ELR (cell line): ENCODE data around the gene PAQR9.

ENCODE experiments used
- DNase-seq: peaks from one replicate; pipeline ENCODE4 v3.0.0-alpha.2; 2015; ENCODE audit warnings: low read depth

PAQR9 gene

DNA sequence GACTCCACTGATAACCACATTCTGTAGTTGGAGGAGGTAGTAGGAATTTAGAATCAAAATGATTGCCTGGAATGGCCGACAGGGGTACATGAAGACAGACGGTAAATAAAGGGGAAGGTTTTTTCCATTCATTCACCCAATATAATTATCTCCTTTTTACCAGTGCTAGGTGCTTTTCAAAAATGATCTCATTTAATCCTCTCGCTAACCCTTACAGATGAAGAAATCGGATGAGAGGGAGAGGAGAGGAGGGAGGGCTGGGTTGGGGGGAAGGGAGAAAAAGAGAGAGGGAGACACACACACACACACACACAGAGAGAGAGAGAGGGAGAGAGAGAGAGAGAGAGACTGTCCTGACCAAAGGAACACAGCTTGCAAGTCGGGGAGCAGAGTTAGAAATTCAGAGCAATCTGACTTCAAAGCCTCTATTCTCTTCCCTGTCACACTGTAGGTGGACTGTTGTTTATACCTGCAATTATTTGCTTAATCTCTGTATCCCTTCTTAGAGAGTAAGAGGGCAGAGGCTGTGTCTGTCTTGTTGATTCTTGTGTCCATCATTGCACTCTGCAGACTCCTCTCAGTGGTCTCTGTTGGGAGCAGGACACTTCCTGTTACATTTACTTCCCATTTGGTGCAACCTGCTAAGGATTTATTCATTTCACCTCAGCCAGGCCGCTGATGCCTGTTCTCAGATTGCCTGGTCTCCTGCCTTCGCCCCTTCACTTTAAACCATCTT is 18.7 kb upstream of the PAQR9 start:
- DNase-seq: no peak

DNA sequence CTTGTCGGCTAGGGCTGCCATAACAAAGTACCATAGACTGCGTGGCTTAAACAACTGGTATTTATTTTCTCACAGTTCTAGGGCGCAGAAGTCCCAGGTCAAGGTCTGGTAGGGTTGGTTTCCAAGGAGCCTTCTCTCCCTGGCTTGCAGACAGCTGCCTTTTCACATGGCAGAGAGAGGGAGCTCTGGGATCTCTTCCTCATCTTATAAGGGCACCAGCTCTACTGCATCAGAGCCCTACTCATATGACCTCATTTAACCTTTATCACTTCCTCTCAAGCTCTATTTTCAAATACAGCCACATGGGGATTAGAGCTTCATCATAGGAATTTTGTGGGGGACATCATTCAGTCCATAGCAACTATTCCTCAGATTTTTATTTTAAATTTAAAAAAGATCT is 17.6 kb upstream of the PAQR9 start:
- peak; percentile 31 for DNase-seq

DNA sequence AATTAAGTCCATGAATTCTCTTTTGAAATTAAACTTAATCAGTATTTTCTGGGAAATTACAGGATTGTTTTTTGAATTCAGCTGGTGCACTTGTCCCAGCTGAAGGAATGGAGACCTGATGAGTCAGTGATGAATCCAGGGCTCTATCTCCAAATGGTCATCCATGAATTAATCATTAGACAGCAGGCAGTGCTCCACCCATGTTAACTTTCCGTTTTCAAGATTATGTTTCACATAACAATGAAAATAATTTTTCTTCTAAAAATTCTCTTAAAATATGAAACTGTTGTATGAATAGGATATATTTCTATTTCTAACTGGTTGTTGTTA is 13.9 kb upstream of the PAQR9 start:
- DNase-seq: peak; percentile 85

DNA sequence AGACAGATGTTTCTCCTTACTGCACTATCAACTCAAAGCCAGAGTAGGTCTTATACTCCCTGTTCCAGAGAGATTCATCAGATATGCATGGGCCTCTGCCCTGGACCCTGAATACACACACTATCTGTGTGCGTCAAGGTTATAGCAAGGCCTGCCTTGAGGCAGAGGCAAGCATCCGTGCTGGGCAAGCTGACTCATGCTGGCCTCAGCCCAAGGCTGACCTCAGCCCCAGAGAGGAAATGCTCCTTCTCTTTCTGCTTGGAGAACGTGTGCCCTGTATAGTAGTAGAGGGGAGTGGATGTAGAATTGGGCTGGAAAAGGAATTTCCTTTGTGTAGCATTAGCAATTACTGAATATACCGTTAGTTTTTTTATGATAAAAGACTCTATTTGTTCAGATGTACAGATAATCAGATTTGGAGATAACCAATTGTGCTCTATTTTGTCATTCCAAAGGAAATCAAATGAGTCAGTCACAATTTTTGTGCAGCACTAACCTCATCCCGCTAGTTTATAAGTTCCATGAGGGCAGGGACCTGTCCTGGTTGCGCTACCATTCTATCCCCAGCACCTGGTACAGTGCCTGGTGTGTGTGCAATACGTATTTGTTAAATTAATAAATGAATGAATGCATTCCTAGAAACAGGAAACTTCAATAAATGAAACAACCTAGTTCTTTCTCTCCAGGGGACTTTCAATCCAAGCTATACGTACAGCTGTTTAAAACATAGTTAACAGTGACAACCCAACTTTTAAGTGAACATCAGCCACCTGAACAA is 13.3 kb upstream of the PAQR9 start:
- peak; percentile 98 for DNase-seq

DNA sequence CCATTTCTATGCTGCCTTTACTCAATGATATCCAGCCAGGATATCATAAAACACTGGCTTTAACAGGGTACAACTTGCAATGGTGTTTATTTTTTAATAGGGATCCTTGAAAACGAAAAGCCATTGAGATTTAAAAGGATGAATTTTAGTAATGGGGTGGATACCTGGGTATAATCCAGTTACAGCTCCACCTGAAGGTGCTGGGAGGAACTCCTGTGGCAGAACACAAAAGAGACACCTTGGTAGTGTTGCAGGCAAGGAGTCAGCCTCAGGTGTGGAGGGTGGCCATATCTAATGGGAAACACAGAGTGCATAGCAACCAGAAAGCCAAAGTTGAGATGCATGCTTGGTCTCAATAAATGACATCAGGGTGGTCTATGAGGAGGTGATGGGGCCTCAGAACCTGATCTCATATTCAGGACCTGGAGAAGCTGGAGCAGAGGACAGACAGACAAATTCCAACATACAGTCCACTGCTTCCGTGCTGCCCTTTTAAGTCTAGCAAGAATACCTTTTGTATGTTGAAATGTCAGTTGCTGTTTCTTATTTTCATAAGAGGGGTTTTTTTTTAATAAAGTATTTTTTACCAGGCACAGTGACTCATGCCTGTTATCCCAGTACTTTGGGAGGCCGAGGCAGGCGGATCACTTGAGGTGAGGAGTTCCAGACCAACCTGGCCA is 12.0 kb upstream of the PAQR9 start:
- DNase-seq: no peak

DNA sequence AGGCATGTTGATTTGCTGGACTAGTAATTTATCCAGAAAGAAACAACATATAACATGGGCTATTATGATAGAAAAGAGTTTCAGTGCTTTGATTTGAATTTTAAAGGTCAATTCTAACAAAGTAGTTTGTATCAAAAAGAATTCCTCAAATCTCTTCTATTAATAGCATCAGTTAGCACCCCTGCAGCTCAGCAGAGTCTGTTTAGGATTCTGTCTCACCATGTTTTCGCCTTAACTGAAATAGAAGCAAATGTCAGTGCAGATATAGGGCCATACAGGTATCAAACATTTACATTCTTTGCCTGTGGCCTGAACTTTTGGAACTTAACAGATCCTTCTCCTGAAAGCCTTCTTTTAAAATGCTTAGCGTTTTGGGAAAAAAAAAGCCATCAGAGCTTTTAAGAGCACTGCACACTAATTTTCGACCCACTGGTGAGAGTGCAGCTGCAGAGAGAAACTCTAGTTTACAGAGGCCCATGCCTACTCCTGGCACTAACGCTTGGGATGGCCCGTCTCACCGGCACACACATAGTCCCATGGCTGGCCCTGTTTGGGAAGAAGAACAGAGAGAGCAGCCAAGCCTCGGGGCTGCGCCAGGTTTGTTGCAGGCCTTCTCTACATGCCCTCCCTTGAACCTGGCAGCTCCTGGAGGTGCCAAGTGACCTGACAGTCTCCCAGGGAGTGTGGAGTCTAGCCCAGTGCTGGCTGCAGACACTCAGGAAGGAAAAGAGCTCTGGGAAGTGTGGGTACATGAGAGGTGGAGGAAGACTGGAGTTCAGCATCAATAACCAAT is 9.9 kb upstream of the PAQR9 start:
- no peak for DNase-seq

DNA sequence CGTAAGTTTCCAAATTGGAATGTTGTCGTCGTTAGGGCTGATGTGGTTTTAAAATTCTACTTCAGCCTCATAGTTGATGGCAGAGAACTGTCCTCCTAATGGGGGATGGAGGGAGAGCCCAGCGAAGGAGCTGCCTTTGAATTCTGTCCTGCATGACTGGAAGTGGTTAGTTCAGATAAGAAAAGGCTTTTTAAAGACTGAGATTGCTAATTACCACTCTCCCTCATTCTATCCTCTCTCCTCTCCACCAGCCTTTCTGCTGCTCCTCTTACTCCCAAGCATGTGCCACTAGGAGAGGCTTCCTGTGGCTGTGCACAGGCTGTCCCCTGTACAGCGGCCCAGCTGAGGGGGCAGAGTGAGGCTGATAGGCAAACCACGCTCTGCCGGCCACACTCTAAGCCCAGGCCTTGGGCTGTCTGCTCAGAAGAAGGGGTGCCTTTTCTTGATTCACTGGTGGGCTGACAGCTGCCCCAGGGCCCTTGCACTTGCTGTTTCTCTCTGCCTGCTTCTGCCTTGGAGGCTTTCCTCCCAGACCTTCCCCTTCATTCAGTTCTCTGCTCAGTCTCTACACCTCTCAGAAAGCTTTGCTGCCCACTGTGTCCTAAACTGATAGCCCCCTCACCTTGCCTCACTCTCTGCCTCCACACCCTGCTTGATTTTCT is 8.7 kb upstream of the PAQR9 start:
- no peak for DNase-seq

DNA sequence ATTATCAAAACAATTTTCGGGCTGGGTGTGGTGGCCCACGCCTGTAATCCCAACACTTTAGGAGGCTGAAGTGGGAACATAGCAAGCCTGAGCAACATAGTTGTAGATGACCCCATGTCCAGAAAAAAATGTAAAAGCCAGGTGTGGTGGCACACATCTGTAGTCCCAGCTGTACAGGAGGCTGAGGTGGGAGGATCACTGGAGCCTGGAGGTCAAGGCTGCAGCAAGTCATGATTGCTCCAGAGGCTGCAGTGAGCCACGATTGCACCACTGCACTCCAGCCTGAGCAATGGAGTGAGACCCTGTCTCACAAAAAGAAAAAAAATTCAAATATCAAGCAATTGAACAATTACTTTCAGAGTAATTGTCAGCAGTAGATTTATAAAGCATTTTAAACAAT is 8.0 kb upstream of the PAQR9 start:
- no peak for DNase-seq

DNA sequence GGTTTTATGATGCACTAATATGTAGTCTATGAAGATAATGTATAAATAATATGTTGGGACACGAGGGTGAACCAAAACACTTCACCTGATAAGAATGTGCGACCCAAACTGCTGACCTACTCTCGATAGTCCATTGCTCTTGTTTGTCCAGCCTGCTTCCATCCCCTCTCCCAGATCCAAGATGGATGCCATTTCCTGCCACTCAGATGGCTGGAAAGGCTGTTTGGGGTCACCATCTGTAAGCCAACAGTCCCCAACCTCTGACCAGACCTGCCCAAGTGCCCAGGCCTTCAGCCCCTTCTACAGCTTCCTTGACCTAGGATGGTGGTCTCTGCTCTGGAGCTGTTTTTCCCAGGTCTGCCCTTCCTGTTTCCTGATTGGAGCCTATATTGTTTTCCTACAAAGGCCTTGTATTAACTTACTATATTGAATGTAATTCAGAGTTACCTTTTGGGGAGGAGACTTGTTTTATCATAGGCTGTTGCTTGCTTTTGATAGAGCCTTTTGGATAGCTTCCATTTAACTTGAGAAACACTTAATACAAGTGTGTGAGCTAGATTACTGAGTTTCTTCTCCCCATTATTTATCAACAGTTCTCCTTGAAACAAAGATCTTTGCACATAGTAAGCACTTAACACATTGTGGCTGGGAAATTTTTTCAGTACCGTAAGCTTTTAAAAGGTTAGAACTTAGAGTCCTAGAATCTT is 5.0 kb upstream of the PAQR9 start:
- no peak for DNase-seq

DNA sequence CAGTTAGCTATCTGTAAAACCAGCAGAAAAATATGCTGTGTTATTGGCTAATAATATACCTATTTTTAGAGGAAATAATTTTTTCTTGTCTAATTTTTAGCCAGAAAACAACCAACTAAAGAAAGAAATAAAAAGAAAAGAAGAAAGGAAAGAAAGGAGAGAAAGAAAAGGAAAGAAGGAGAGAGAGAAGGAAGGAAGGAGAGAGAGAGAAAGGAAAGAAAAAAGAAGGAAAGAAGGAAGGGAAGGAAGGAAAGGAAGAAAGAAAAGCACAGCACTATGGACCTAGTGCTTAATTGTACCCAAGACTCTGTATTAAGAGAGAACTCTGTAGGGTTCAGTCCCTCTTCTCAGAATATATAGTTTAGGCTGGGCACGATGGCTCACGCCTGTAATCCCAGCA is 3.3 kb upstream of the PAQR9 start:
- DNase-seq: no peak

DNA sequence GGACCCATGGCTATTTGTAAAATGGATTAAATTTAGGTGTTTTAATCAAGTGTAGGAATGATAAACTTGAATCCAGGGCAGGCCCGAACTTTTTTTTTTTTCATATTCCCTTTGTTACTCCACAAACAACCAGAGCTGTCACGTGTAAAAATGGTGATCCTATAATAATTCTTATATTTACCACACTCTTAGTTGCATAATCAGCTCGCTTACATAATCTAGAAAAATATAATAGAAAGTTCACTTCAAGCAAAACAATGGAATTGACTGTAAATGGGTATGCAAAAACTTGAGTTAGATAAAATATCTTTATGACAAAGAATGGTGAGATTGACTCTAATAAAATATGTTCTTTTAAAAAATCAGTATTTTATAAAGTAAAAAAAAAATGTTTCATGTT is 2.1 kb upstream of the PAQR9 start:
- DNase-seq: no peak

DNA sequence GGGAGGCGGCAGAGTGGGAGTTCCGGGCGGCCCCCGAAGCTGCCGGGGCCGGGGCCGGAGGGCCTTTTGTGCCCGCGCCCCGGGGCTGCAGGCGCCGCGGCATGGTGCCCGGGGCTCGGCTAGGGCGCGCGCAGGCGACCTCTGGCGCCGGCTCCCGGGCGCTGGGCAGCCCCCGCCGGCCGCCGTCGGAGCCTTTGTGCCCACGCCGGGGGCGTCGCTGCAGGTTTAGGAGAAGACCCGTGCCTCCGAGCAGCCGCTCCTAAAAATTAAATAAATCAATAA is 299 bp downstream of the PAQR9 start:
- DNase-seq: no peak

DNA sequence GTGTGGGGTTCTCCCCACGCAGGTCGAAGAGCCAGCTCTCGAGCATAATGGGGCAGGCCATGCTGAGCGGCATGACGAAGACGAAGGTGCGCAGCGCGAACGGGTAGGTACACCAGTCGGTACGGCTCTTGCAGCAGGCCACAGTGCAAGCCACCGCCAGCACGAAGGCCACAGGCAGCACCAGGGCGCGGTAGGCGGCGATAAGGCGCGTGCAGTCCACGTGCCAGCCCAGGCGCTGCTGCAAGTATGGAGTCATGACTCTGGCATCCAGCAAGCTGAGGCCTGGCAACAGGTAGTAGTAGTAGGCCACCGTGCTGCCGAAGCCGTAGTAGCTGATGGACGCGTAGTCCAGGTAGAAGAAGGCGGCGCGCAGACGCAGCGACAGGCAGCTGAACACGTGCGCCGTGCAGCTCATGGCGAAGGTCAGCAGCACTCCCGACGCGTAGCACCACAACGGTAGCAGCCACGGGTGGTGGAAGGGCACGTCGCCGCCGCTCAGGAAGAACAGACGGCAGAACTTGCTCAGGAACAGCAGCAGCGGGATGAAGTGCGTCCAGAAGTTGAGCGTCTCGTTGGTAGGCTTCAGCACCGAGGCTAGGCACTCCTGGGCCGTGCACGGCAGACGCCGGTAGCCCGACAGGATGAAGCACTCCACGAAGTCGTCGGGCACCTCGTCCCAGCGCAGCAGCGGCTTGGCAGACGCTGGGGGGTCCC is 797 bp downstream of the PAQR9 start:
- DNase-seq: no peak

DNA sequence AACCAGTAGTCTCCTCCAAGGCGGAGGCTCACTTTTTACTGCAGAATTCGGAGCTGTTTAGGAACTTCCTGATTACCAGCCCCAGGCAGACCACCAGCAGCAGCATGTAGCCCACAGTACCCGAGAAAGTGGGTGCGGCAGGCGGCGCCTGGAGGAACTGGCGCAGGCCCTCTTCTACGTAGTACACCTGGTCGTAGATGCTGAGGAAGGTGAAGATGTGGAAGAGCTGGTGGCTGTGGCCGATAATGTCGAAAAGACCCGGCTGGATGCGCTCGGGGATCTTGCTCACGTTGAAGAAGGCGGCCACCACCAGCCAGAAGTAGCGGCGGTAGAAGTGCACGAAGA is 1.3 kb downstream of the PAQR9 start:
- DNase-seq: no peak

DNA sequence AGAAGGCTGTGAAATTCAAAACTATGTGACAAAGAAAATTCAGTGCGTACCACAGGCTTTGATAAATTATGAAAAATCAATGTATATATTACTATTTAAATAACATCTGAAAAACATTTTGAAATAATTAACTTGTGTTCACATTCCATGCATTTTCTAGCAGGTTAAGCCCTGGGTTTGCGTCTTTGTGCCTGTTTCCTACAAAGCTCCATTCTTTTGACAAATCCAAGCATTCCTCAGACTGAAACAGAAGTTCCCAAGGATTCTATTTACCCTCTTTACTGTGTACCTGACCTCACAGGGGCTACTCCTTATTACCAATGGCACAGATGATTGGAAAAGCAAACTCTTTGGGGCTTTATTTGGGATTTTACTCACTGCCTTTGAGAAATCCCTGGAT is 1.9 kb downstream of the PAQR9 start:
- no peak for DNase-seq

DNA sequence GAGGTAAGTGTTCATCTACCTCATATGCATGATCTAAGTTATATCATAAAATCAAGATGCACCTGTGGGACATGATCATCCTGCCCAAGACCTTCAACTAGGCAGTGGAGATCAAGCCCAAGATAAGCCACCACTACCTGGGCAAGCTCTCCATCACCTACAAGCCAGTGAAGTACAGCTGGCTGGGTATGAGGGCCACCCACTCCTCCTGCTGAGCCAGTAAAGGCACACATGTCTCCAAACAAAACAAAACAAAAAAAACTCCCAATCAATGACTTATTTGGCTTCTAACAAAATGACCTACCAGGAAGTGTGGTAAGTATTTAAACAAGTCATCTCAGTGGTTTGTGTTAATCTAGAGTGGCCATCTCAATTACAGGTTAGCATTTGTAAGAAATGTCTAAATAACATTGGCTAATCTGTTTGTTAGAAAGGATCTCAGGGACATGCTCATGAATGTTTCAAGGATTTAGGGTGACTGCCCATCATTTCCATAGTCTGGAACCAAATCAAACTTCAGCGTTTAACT is 3.1 kb downstream of the PAQR9 start:
- no peak for DNase-seq

DNA sequence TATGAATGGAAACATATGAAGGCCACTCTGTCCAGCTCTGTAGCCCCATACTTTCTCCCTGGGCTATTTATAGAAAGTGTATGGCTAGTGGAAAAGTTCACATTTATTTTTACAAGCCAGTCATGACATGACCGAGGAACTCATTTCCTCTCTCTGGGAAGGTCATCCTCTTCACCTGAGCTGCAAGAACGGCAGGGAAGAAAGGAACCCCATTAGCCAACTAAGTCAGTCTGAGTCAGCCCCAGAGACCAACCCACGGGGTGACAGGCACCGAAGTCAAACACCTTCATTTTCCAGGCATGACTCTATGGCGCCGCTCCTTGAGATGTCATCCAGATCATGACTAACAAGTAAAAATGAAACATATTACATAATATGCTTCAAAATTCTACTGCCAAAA is 4.8 kb downstream of the PAQR9 start:
- DNase-seq: peak; percentile 90

DNA sequence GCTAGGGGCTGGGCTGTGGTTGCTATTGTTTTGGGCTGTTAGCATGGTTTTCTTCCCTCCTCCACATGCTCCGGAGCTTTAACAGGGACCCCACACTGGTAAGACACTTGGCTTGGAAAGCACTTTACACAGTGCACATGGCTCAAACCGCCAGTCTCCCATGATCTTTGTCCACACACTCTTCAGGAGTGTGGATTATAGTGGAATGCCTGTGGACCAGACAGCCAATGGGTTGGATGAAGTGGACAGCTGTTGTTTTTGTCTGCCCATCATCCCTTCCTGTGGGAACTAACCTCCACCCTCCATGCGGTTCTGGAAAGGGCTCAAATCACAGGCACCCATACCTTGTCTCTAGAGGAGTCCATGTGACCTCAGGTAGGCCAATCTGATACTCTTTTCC is 10.0 kb downstream of the PAQR9 start:
- DNase-seq: no peak

DNA sequence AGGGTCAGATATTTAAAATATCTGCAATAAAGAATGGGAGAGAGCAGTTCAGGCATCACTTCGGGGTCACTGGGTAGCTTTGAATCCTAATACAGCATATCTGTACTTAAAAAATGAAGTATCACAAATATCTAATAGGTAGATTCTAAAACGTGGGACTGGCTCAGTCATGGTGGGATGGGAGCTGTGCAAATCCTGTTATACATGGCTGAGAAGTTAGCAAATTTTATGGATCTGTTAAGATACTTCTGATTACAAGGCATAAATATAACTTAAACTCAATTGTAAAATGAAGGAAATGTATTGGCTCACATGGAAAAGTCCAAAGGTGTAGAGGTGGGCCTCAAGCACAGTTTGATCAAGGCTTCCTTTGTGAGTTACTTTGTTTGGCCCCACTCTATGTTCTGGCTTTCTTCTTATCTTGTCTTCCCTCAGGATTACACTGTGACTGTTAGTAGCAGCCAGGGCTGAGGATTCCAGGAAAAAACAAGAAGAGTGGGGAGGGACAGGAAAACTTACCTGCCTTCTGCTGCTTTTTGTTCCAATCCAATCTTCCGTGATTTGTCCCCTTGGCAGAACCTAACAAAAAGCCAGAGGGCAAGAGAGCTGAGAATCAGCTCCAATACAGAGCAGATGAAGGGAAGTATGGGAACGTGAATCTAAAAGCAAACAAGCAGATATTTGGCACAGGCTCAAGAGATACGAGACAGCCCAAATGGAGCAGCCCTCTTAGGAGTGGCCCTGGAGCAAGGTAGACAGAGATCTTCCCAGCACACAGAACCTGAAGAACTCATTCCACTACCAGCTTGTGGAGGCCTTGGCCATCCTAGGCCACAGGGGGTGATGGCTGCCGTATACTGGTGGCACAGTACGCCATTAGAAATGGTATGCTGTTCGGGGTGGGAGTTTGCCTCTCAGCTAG is 10.9 kb downstream of the PAQR9 start:
- no peak for DNase-seq

DNA sequence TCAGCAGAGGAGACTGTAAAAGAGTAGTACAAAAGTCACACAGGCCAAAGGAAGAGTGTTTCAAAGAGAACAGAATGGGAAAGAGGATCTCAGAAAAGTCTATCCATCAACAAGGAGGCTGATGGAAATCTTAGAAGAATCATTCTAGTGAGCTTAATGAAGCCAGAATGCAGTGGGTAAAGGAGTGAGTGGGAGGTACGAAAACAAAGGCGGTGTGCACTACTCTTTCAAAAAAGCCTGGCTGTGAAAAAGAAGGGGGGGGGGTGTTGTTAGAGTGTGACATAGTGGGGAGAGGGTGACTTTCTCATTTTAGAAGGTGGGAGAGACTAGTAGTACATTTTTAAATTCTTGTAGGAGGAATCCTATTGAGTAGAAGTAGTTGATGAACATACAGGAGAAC is 11.7 kb downstream of the PAQR9 start:
- DNase-seq: no peak
